Measurements from ENCODE around the gene TESK1. TPM values are rescaled to one million over a fixed set of nuclear protein-coding genes. Genes with fewer than 3 reads are reported as not detected.

Gene TESK1
- total and polyA plus RNA-seq, 4 donors: 3.7 to 12.5 (median 6.8) TPM

- DNase-seq (ENCODE audit: low spot score): no peak
- 39% methylated on average over 25 of the region's 25 CpGs for WGBS
- peaks cover 4 to 22% (median 5%) of the 10 kb centered on the region in 4 donors for H3K4me1 ChIP-seq (ENCODE audit: control insufficient read depth in 4 of 4, insufficient read depth in 4 of 4, low read length in 3 of 4)
Observed at GRCh38 chr9:35656831-35657545, 51.9 kb downstream of the TESK1 start.

DNA sequence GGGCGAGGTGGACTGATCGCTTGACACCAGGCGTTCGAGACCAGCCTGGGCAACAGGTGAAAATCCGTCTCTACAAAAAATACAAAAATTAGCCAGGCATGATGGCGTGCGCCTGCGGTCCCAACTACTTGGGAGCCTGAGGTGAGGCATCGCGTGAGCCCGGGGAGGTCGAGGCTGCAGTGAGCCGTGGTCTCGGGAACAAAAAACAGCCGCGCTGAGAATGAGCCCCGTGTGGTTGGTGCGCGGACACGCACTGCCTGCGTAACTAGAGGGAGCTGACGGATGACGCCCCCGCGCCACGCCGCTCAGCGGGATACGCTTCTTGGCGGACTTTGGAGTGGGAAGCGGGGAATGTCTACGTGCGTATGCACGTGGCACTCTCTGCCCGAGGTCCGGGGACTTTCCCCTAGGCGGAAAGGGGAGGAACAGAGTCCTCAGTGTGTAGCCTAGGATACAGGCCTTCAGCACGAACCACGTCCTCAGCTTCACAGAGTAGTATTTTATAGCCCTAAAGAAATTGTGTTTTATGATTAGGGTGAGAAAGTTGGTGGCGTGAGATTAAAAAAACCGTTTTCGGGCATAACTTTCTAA, 52.6 kb downstream of the TESK1 start, which contains the start of gene RMRP:
TSS of gene RMRP (minus strand) at position 474 of the 591 bp plus-strand sequence.
- Histone ChIP-seq H3K27me3 (ENCODE audit: control insufficient read depth in 4 of 4, insufficient read depth in 4 of 4, low read length in 3 of 4) (no peaks in the 10 kb centered on the region), H3K9ac (ENCODE audit: low read depth in 1 of 2, low read length in 2 of 2) (peak within 1 kb of the TSS; percentile 91 to 97), H3K4me1 (ENCODE audit: control insufficient read depth in 4 of 4, insufficient read depth in 4 of 4, low read length in 3 of 4) (peaks cover 2 to 24% (median 5%) of the 10 kb centered on the region in 4 donors), H3K4me3 (ENCODE audit: low read depth in 1 of 3, low read length in 3 of 3) (peak within 1 kb of the TSS; percentile 79 to 87 (median 79)), H3K27ac (ENCODE audit: low read depth in 1 of 2, low read length in 2 of 2) (peak within 1 kb of the TSS; percentile 98 to 99), H3K36me3 (ENCODE audit: control insufficient read depth in 4 of 4, insufficient read depth in 3 of 4, low read depth in 1 of 4, low read length in 3 of 4) (no peaks in the 10 kb centered on the region), H3K9me3 (ENCODE audit: control insufficient read depth in 4 of 4, low read length in 3 of 4) (no peaks in the 10 kb centered on the region)
- under 1% methylated on average over 42 of the region's 42 CpGs for WGBS
- TF ChIP-seq, protein P1, sequence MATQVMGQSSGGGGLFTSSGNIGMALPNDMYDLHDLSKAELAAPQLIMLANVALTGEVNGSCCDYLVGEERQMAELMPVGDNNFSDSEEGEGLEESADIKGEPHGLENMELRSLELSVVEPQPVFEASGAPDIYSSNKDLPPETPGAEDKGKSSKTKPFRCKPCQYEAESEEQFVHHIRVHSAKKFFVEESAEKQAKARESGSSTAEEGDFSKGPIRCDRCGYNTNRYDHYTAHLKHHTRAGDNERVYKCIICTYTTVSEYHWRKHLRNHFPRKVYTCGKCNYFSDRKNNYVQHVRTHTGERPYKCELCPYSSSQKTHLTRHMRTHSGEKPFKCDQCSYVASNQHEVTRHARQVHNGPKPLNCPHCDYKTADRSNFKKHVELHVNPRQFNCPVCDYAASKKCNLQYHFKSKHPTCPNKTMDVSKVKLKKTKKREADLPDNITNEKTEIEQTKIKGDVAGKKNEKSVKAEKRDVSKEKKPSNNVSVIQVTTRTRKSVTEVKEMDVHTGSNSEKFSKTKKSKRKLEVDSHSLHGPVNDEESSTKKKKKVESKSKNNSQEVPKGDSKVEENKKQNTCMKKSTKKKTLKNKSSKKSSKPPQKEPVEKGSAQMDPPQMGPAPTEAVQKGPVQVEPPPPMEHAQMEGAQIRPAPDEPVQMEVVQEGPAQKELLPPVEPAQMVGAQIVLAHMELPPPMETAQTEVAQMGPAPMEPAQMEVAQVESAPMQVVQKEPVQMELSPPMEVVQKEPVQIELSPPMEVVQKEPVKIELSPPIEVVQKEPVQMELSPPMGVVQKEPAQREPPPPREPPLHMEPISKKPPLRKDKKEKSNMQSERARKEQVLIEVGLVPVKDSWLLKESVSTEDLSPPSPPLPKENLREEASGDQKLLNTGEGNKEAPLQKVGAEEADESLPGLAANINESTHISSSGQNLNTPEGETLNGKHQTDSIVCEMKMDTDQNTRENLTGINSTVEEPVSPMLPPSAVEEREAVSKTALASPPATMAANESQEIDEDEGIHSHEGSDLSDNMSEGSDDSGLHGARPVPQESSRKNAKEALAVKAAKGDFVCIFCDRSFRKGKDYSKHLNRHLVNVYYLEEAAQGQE (IDR thresholded peaks at IDR 0.05): peak; percentile 88
- TF ChIP-seq GABPA (IDR thresholded peaks at IDR 0.05 in 1 of 2, conservative IDR thresholded peaks at IDR 0.05 in 1 of 2) (peak in 1 of 2 donors; percentile 82), JUND (IDR thresholded peaks at IDR 0.05) (peak; percentile 17 to 89), FOXA2 (IDR thresholded peaks at IDR 0.05) (peak; percentile 56), HNF4G (IDR thresholded peaks at IDR 0.05) (peak; percentile 98), EGR1 (IDR thresholded peaks at IDR 0.05; ENCODE audit: low read depth in 2 of 2) (peak; percentile 99 to 100), TAF1 (conservative IDR thresholded peaks at IDR 0.05) (no peak), YY1 (IDR thresholded peaks at IDR 0.05) (peak; percentile 82), SP1 (IDR thresholded peaks at IDR 0.05) (peak; percentile 97), RAD21 (IDR thresholded peaks at IDR 0.05) (peak; percentile 29 to 45), HNF4A (conservative IDR thresholded peaks at IDR 0.05) (peak; percentile 94 to 99), NR2F2 (IDR thresholded peaks at IDR 0.05) (peak; percentile 7), CTCF (IDR thresholded peaks at IDR 0.05; ENCODE audit: low read depth, low read length, missing input control) (peak; percentile 49), RXRA (IDR thresholded peaks at IDR 0.05) (peak; percentile 55 to 89), FOXA1 (IDR thresholded peaks at IDR 0.05) (peak; percentile 23)
- TF ChIP-seq, protein P2, sequence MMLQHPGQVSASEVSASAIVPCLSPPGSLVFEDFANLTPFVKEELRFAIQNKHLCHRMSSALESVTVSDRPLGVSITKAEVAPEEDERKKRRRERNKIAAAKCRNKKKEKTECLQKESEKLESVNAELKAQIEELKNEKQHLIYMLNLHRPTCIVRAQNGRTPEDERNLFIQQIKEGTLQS (IDR thresholded peaks at IDR 0.05): peak; percentile 97
- TF ChIP-seq, protein P3, sequence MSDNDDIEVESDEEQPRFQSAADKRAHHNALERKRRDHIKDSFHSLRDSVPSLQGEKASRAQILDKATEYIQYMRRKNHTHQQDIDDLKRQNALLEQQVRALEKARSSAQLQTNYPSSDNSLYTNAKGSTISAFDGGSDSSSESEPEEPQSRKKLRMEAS (IDR thresholded peaks at IDR 0.05): peak; percentile 99
- TF ChIP-seq, protein P4, sequence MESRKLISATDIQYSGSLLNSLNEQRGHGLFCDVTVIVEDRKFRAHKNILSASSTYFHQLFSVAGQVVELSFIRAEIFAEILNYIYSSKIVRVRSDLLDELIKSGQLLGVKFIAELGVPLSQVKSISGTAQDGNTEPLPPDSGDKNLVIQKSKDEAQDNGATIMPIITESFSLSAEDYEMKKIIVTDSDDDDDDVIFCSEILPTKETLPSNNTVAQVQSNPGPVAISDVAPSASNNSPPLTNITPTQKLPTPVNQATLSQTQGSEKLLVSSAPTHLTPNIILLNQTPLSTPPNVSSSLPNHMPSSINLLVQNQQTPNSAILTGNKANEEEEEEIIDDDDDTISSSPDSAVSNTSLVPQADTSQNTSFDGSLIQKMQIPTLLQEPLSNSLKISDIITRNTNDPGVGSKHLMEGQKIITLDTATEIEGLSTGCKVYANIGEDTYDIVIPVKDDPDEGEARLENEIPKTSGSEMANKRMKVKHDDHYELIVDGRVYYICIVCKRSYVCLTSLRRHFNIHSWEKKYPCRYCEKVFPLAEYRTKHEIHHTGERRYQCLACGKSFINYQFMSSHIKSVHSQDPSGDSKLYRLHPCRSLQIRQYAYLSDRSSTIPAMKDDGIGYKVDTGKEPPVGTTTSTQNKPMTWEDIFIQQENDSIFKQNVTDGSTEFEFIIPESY (IDR thresholded peaks at IDR 0.05): peak; percentile 82
- peak; percentile 91 for DNase-seq (ENCODE audit: low spot score)

More at GRCh38 chr9:35656831-35657545, 51.9 kb downstream of the TESK1 start:
- Histone ChIP-seq H3K4me3 (ENCODE audit: low read depth in 1 of 3, low read length in 3 of 3) (peak overlapping the region; percentile 1 to 50 (median 37)), H3K9ac (ENCODE audit: low read depth in 1 of 2, low read length in 2 of 2) (peak overlapping the region in 1 of 2 donors; percentile 85), H3K27me3 (ENCODE audit: control insufficient read depth in 4 of 4, insufficient read depth in 4 of 4, low read length in 3 of 4) (no peaks in the 10 kb centered on the region), H3K27ac (ENCODE audit: low read depth in 1 of 2, low read length in 2 of 2) (peak overlapping the region; percentile 98 to 99), H3K36me3 (ENCODE audit: control insufficient read depth in 4 of 4, insufficient read depth in 3 of 4, low read depth in 1 of 4, low read length in 3 of 4) (no peaks in the 10 kb centered on the region), H3K9me3 (ENCODE audit: control insufficient read depth in 4 of 4, low read length in 3 of 4) (no peaks in the 10 kb centered on the region)
- TF ChIP-seq YY1 (IDR thresholded peaks at IDR 0.05) (no peak), NR2F2 (IDR thresholded peaks at IDR 0.05) (peak; percentile 7)
